Calu3 (cell line): Measurements from ENCODE around the gene TSR3. TPM values are rescaled to one million over a fixed set of nuclear protein-coding genes. Genes with fewer than 3 reads are reported as not detected.

Source experiments
- BruUV-seq: library from RNA; stranded (reverse); fragments of 400-500 nt; replicated peaks from 2 replicates; lab custom pipeline; 2021; lab: Mats Ljungman, UMichigan
- CTCF ChIA-PET: fragments of 300-600 bp; sonication (Branson Sonifier 250); formaldehyde crosslinking; loops from one replicate; lab custom pipeline; 2022; ENCODE audit warnings: antibody characterized with exemption; lab: Charles Lee
- DNase-seq: peaks from one replicate; pipeline ENCODE4 v3.0.0; 2022
- H3K27ac Mint-ChIP-seq: one replicate; pipeline ENCODE4 v1.8.0; 2022; ENCODE audit warnings: mixed read lengths; ENCODE audit not compliant: unreplicated experiment
- H3K27me3 Mint-ChIP-seq: one replicate; pipeline ENCODE4 v1.8.0; 2022; ENCODE audit warnings: mixed read lengths; ENCODE audit not compliant: unreplicated experiment
- H3K36me3 Mint-ChIP-seq: one replicate; pipeline ENCODE4 v1.8.0; 2022; ENCODE audit warnings: mild to moderate bottlenecking, moderate library complexity, mixed read lengths; ENCODE audit not compliant: insufficient read depth, unreplicated experiment
- H3K4me1 Mint-ChIP-seq: one replicate; pipeline ENCODE4 v1.8.0; 2022; ENCODE audit warnings: mild to moderate bottlenecking, low read depth, mixed read lengths; ENCODE audit not compliant: unreplicated experiment
- H3K4me3 Mint-ChIP-seq: one replicate; pipeline ENCODE4 v1.8.0; 2022; ENCODE audit warnings: mild to moderate bottlenecking, low read depth, moderate library complexity, mixed read lengths; ENCODE audit not compliant: unreplicated experiment
- H3K9me3 Mint-ChIP-seq: one replicate; pipeline ENCODE4 v1.8.0; 2022; ENCODE audit warnings: low read depth, mixed read lengths; ENCODE audit not compliant: unreplicated experiment
- CTCF ChIP-seq: fragments of 200-600 bp; IDR thresholded peaks from one replicate; pipeline ENCODE4 v1.8.0; 2022; ENCODE audit warnings: antibody characterized with exemption; ENCODE audit not compliant: unreplicated experiment
- intact Hi-C: fragments of 100-400 bp; cut with micrococcal nuclease; formaldehyde crosslinking; loops from one replicate; pipeline ENCODE4 v1.10.0; 2022; ENCODE audit not compliant: unreplicated experiment
- total RNA-seq: library from RNA; stranded (reverse); gene quantifications from 2 replicates; pipeline ENCODE4 v1.2.3, GENCODE V29; 2022

Gene TSR3
- total RNA-seq, 1 experiment from 2014 or later, result 59.4 TPM

GRCh38 chr16:1371054-1371978 is 19.6 kb upstream of the TSR3 start:
- Mint-ChIP-seq H3K4me3 (no peak overlapping the region), H3K36me3 (peaks cover 12% of the 10 kb centered on the region), H3K4me1 (no peaks in the 10 kb centered on the region), H3K27me3 (no peaks in the 10 kb centered on the region), H3K9me3 (no peaks in the 10 kb centered on the region), H3K27ac (no peak overlapping the region)
- DNase-seq, result no peak
- intact Hi-C loops, result no loop called here
- CTCF ChIA-PET, result interaction anchor here (0.7 kb wide), 1 partner anchor 71 kb away, joined by 7 read pairs; no protein-coding TSS in a partner anchor
- no TSS peak for BruUV-seq
- no peak for TF ChIP-seq CTCF

- CTCF ChIA-PET, result interaction anchor here (0.7 kb wide), 1 partner anchor 77 kb away, joined by 4 read pairs; the partner anchor contains the start of gene CCDC154
- DNase-seq, result no peak
- no TSS peak for BruUV-seq
Observed at GRCh38 chr16:1367486-1368174, 16.0 kb upstream of the TSR3 start.

GRCh38 chr16:1366712-1367299 is 15.1 kb upstream of the TSR3 start:
- DNase-seq, result no peak
- BruUV-seq, result no TSS peak
- intact Hi-C loops, result no loop called here
- no peak for TF ChIP-seq CTCF
- no peaks in the 10 kb centered on the region for H3K4me1 Mint-ChIP-seq
- no peaks in the 10 kb centered on the region for H3K27me3 Mint-ChIP-seq
- no peak overlapping the region for H3K27ac Mint-ChIP-seq
- peaks cover 39% of the 10 kb centered on the region for H3K36me3 Mint-ChIP-seq
- CTCF ChIA-PET, result interaction anchor here (0.5 to 0.8 kb wide), 2 partner anchors 22 to 50 kb away, joined by 4 to 6 read pairs; no protein-coding TSS in a partner anchor
- H3K4me3 Mint-ChIP-seq, result no peak overlapping the region
- H3K9me3 Mint-ChIP-seq, result no peaks in the 10 kb centered on the region

More at GRCh38 chr16:1367486-1368174, 16.0 kb upstream of the TSR3 start:
- H3K4me1 Mint-ChIP-seq, result no peaks in the 10 kb centered on the region
- no peak overlapping the region for H3K27ac Mint-ChIP-seq
- H3K4me3 Mint-ChIP-seq, result no peak overlapping the region
- intact Hi-C loops, result no loop called here
- H3K36me3 Mint-ChIP-seq, result peaks cover 35% of the 10 kb centered on the region
- TF ChIP-seq CTCF, result no peak
- H3K9me3 Mint-ChIP-seq, result no peaks in the 10 kb centered on the region
- H3K27me3 Mint-ChIP-seq, result no peaks in the 10 kb centered on the region

- intact Hi-C loops, result no loop called here
- Mint-ChIP-seq H3K4me1 (no peaks in the 10 kb centered on the region), H3K4me3 (no peak overlapping the region), H3K9me3 (no peaks in the 10 kb centered on the region), H3K36me3 (peaks cover 41% of the 10 kb centered on the region), H3K27me3 (no peaks in the 10 kb centered on the region), H3K27ac (no peak overlapping the region)
- CTCF ChIA-PET, result interaction anchor here (0.5 to 1.3 kb wide), 3 partner anchors 12 to 51 kb away, joined by 4 to 6 read pairs (median 4); no protein-coding TSS in a partner anchor
- DNase-seq, result no peak
- BruUV-seq, result no TSS peak
- no peak for TF ChIP-seq CTCF
Observed at GRCh38 chr16:1366060-1366711, 14.5 kb upstream of the TSR3 start.
